SK-N-MC (cell line): ENCODE data around the gene METTL25.

Experiments
- DNase-seq: peaks from one replicate; pipeline ENCODE4 v3.0.0-alpha.2; 2011; ENCODE audit warnings: low read depth, low spot score
- H3K27ac ChIP-seq: fragments of 200-600 bp; sonication (generic); 2 replicates; pipeline ENCODE4 v1.5.1; 2016; ENCODE audit warnings: mixed run types
- H3K36me3 ChIP-seq: fragments of 200-600 bp; sonication (generic); 2 replicates; pipeline ENCODE4 v1.6.1; 2017; ENCODE audit warnings: antibody characterized with exemption, low read length, mixed read lengths; ENCODE audit not compliant: insufficient read depth
- H3K4me3 ChIP-seq: fragments of 200-600 bp; sonication (generic); 2 replicates; pipeline ENCODE4 v1.5.1; 2016
- H3K9ac ChIP-seq: fragments of 200-600 bp; sonication (generic); 2 replicates; pipeline ENCODE4 v1.8.0; 2017; ENCODE audit warnings: mixed run types, mixed read lengths; ENCODE audit not compliant: insufficient read length
- H3K9me3 ChIP-seq: fragments of 200-600 bp; sonication (generic); 2 replicates; pipeline ENCODE4 v1.6.1; 2017; ENCODE audit warnings: low read depth, mild to moderate bottlenecking, antibody characterized with exemption, low read length, moderate library complexity, mixed read lengths
- EZH2 ChIP-seq: fragments of 200-600 bp; sonication (generic); IDR thresholded peaks from one replicate; pipeline ENCODE4 v1.6.1; 2017; ENCODE audit warnings: antibody characterized with exemption
- FOXP2 ChIP-seq: optimal IDR thresholded peaks from 2 replicates; pipeline ENCODE3; 2011; ENCODE audit warnings: mild to moderate bottlenecking, moderate library complexity; ENCODE audit not compliant: insufficient read depth; ENCODE audit errors: extremely low read length, control extremely low read depth
- POLR2AphosphoS5 ChIP-seq: IDR thresholded peaks from 2 replicates; pipeline ENCODE4 v1.6.1; 2012; ENCODE audit warnings: mild to moderate bottlenecking, low read depth, low read length, borderline replicate concordance

Gene METTL25

DNA sequence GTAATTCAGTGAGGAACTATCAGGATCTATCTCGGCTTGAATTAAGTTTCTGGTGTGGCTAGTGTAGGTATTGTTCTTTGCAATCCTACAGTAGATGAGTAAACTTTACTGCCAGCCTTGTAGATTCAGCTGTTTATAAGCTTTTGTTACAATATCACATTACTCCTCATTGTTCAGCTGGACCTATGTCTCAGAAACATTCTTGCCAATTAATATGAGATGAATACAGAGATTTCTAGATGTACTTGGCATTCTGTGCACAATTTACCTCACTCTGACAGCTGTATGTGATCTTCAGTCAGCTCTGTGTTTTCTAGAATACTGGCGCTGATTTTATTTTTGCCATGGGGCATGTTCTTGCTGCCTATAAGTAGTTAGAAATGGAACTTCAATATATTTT is 55.7 kb downstream of the METTL25 start:
- Histone ChIP-seq H3K9me3 (no peaks in the 10 kb centered on the region), H3K9ac (no peak overlapping the region), H3K27ac (no peak overlapping the region), H3K36me3 (no peaks in the 10 kb centered on the region), H3K4me3 (no peak overlapping the region)
- TF ChIP-seq POLR2AphosphoS5 (no peak), FOXP2 (no peak), EZH2 (no peak)
- no peak for DNase-seq

- Histone ChIP-seq H3K36me3 (no peaks in the 10 kb centered on the region), H3K27ac (no peak overlapping the region), H3K9me3 (no peaks in the 10 kb centered on the region), H3K9ac (no peak overlapping the region), H3K4me3 (no peak overlapping the region)
- TF ChIP-seq EZH2 (no peak), POLR2AphosphoS5 (no peak), FOXP2 (no peak)
- no peak for DNase-seq
Observed at GRCh38 chr12:82414926-82415325, 56.6 kb downstream of the METTL25 start.

DNA sequence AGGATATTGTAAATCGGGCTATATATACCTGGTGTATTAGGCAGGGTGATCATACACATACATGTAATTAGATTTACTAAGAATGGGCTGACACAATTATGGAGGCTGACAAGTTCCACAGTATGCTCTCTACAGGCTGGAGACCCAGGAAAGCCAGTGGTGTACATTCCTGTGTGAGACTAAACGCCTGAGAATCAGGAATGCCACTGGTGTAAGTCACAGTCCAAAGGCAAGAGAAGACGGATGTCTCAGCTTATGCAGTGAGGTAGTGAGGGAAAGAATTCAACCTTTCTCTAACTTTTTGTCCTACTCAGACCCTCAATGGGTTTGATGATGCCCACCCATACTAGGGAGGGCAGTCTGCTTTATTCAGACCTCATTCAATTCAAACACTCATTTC is 57.1 kb downstream of the METTL25 start:
- Histone ChIP-seq H3K36me3 (no peaks in the 10 kb centered on the region), H3K27ac (no peak overlapping the region), H3K9ac (no peak overlapping the region), H3K9me3 (no peaks in the 10 kb centered on the region), H3K4me3 (no peak overlapping the region)
- TF ChIP-seq POLR2AphosphoS5 (no peak), FOXP2 (no peak), EZH2 (no peak)
- no peak for DNase-seq

DNA sequence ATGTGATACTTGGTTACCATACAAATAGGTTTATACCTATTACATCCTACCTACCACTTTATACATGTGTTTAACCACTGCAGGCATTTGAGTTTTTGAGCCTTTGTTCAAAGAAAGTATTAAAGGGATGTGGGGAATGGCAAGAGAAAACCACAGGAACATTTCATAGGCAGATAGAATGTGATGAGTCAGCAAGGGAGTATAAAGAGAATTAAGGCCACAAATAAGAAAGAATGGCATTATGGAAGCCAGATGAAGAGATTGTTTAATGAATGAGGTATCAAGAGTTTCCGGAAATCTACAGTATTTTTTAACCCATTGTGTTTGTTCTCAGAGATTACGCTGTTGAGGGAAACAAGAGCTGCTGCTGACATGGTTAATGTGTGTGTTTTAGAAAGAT is 66.9 kb downstream of the METTL25 start:
- peak; percentile 22 for DNase-seq
- no peaks in the 10 kb centered on the region for H3K9me3 ChIP-seq
- no peak overlapping the region for H3K9ac ChIP-seq

DNA sequence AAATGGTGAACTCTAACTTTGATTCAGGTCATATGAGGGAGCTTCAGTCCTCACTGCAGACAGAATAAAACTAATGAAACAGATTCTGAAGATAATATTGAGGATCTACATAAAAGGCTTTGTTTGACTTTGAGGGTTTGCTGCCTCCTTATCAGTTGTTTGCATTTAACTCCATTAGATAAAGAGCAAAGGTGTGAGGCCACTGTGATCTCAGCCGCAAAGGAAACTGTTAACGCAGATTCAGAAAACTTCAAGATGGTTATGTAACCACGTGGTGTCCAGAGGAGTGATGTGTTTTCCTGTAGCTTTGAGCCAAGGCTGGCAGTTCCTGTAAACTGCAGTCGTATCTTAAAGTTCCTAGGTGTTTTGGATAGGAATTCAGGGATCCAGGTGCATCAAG is 67.8 kb downstream of the METTL25 start:
- no peaks in the 10 kb centered on the region for H3K36me3 ChIP-seq
- H3K27ac ChIP-seq: no peak overlapping the region
- no peak for DNase-seq
- no peak overlapping the region for H3K9ac ChIP-seq
- H3K9me3 ChIP-seq: no peaks in the 10 kb centered on the region
- TF ChIP-seq FOXP2 (no peak), EZH2 (no peak), POLR2AphosphoS5 (no peak)
- H3K4me3 ChIP-seq: no peak overlapping the region

More for the DNA sequence above, 66.9 kb downstream of the METTL25 start:
- TF ChIP-seq POLR2AphosphoS5 (peak; percentile 31; the same call in 1 of the 2 replicates), EZH2 (no peak)
- Histone ChIP-seq H3K36me3 (no peaks in the 10 kb centered on the region), H3K4me3 (no peak overlapping the region), H3K27ac (no peak overlapping the region)

- no peak overlapping the region for H3K27ac ChIP-seq
- no peaks in the 10 kb centered on the region for H3K9me3 ChIP-seq
- no peaks in the 10 kb centered on the region for H3K36me3 ChIP-seq
- H3K9ac ChIP-seq: no peak overlapping the region
- TF ChIP-seq POLR2AphosphoS5 (no peak), FOXP2 (no peak), EZH2 (no peak)
- H3K4me3 ChIP-seq: no peak overlapping the region
- no peak for DNase-seq
Observed at GRCh38 chr12:82426586-82426985, 68.3 kb downstream of the METTL25 start.

GRCh38 chr12:82430541-82431145 is 72.3 kb downstream of the METTL25 start:
- no peak overlapping the region for H3K4me3 ChIP-seq
- no peaks in the 10 kb centered on the region for H3K9me3 ChIP-seq
- TF ChIP-seq EZH2: no peak
- TF ChIP-seq POLR2AphosphoS5: no peak
- TF ChIP-seq FOXP2: no peak
- DNase-seq: no peak
- no peak overlapping the region for H3K27ac ChIP-seq
- H3K36me3 ChIP-seq: no peaks in the 10 kb centered on the region
- no peak overlapping the region for H3K9ac ChIP-seq

GRCh38 chr12:82434392-82434911 is 76.1 kb downstream of the METTL25 start:
- TF ChIP-seq POLR2AphosphoS5: no peak
- no peak for TF ChIP-seq EZH2
- no peak for TF ChIP-seq FOXP2
- Histone ChIP-seq H3K9me3 (no peaks in the 10 kb centered on the region), H3K9ac (no peak overlapping the region), H3K4me3 (no peak overlapping the region), H3K36me3 (no peaks in the 10 kb centered on the region), H3K27ac (no peak overlapping the region)
- DNase-seq: no peak

DNA sequence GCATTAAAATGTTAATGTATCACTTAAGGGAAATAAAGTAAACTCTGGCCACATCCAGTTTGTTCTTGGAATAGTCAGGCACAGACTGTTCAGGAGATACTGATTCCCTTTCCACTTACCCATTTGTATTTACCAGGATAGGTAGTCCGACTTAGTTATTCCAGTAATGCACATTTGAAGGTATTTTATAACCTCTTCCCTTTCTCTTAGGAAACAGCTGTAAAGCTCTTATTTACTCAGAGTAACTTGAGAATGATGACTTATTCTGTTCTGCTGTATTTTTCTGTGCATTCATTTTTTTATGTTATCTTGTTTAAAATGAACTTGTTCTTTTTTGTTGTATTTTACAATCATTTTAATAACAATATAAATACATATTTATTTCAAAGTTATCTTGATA is 78.0 kb downstream of the METTL25 start:
- H3K9ac ChIP-seq: no peak overlapping the region
- no peak overlapping the region for H3K27ac ChIP-seq
- H3K4me3 ChIP-seq: no peak overlapping the region
- no peaks in the 10 kb centered on the region for H3K9me3 ChIP-seq
- TF ChIP-seq EZH2 (no peak), FOXP2 (no peak), POLR2AphosphoS5 (no peak)
- H3K36me3 ChIP-seq: no peaks in the 10 kb centered on the region
- DNase-seq: no peak
